H9 (cell line): ENCODE measurements around the gene CTIF. TPM values are rescaled to one million over a fixed set of nuclear protein-coding genes. Genes with fewer than 3 reads are reported as not detected.

Experiments used
- DNase-seq: peaks from one replicate; pipeline ENCODE4 v3.0.0-alpha.2; 2017
- H2AFZ ChIP-seq: one replicate; pipeline ENCODE4 v1.6.1; 2013; ENCODE audit warnings: mild to moderate bottlenecking, low read length, control low read depth, moderate library complexity
- H2AK5ac ChIP-seq: 2 replicates; pipeline ENCODE4 v1.6.1; 2013; ENCODE audit warnings: low read length, control low read depth, mixed read lengths; ENCODE audit not compliant: insufficient read length
- H2BK120ac ChIP-seq: one replicate; pipeline ENCODE4 v1.6.1; 2013; ENCODE audit warnings: low read depth, mild to moderate bottlenecking, low read length, control low read depth, inconsistent platforms; ENCODE audit not compliant: poor library complexity, severe bottlenecking
- H2BK12ac ChIP-seq: 2 replicates; pipeline ENCODE4 v1.6.1; 2013; ENCODE audit warnings: low read length, control low read depth, mixed read lengths, low read depth; ENCODE audit not compliant: insufficient read length
- H2BK15ac ChIP-seq: 2 replicates; pipeline ENCODE4 v1.6.1; 2013; ENCODE audit warnings: low read depth, low read length, control low read depth
- H2BK20ac ChIP-seq: one replicate; pipeline ENCODE4 v1.6.1; 2013; ENCODE audit warnings: low read depth, mild to moderate bottlenecking, low read length, control low read depth, inconsistent platforms; ENCODE audit not compliant: poor library complexity, severe bottlenecking
- H2BK5ac ChIP-seq: 2 replicates; pipeline ENCODE4 v1.6.1; 2013; ENCODE audit warnings: low read length, control low read depth, mixed read lengths; ENCODE audit not compliant: insufficient read length
- H3K14ac ChIP-seq: 2 replicates; pipeline ENCODE4 v1.6.1; 2013; ENCODE audit warnings: low read length, control low read depth; ENCODE audit not compliant: insufficient read depth
- H3K18ac ChIP-seq: 2 replicates; pipeline ENCODE4 v1.6.1; 2013; ENCODE audit warnings: low read depth, mild to moderate bottlenecking, mixed read lengths, low read length, control low read depth; ENCODE audit not compliant: insufficient read length
- H3K23ac ChIP-seq: 2 replicates; pipeline ENCODE4 v1.6.1; 2013; ENCODE audit warnings: low read length, control low read depth, mixed read lengths, low read depth; ENCODE audit not compliant: insufficient read length
- H3K23me2 ChIP-seq: 2 replicates; pipeline ENCODE4 v1.6.1; 2013; ENCODE audit warnings: low read depth, mild to moderate bottlenecking, mixed read lengths, low read length, control low read depth; ENCODE audit not compliant: insufficient read length, poor library complexity, severe bottlenecking
- H3K27ac ChIP-seq: 2 replicates; pipeline ENCODE4 v1.5.1; 2013; ENCODE audit warnings: low read length, control low read depth, mixed read lengths, low read depth; ENCODE audit not compliant: insufficient read length
- H3K27me3 ChIP-seq: 2 replicates; pipeline ENCODE4 v1.6.1; 2013; ENCODE audit warnings: low read length, control low read depth, inconsistent platforms; ENCODE audit not compliant: insufficient read depth
- H3K4ac ChIP-seq: 2 replicates; pipeline ENCODE4 v1.6.1; 2013; ENCODE audit warnings: low read depth, mild to moderate bottlenecking, control low read depth, inconsistent platforms, low read length, moderate library complexity
- H3K4me1 ChIP-seq: 2 replicates; pipeline ENCODE4 v1.6.1; 2013; ENCODE audit warnings: low read length, control low read depth, inconsistent platforms; ENCODE audit not compliant: insufficient read depth
- H3K4me2 ChIP-seq: 2 replicates; pipeline ENCODE4 v1.6.1; 2013; ENCODE audit warnings: low read length, control low read depth, mixed read lengths; ENCODE audit not compliant: insufficient read length, insufficient read depth
- H3K56ac ChIP-seq: 2 replicates; pipeline ENCODE4 v1.6.1; 2013; ENCODE audit warnings: low read depth, mild to moderate bottlenecking, mixed read lengths, low read length, control low read depth; ENCODE audit not compliant: insufficient read length
- H3K79me1 ChIP-seq: 2 replicates; pipeline ENCODE4 v1.6.1; 2013; ENCODE audit warnings: low read depth, mild to moderate bottlenecking, moderate library complexity, low read length, control low read depth, inconsistent platforms; ENCODE audit not compliant: insufficient read depth, poor library complexity, severe bottlenecking
- H3K79me2 ChIP-seq: 2 replicates; pipeline ENCODE4 v1.6.1; 2013; ENCODE audit warnings: low read length, control low read depth, inconsistent platforms; ENCODE audit not compliant: insufficient read depth
- H3K9ac ChIP-seq: 2 replicates; pipeline ENCODE4 v1.6.1; 2013; ENCODE audit warnings: low read length, control low read depth, mixed read lengths; ENCODE audit not compliant: insufficient read length; ENCODE audit errors: extremely low read depth
- H3K9me3 ChIP-seq: one replicate; pipeline ENCODE4 v1.6.1; 2013; ENCODE audit warnings: low read depth, low read length, inconsistent platforms; ENCODE audit not compliant: control insufficient read depth
- H3T11ph ChIP-seq: one replicate; pipeline ENCODE4 v1.6.1; 2013; ENCODE audit warnings: mild to moderate bottlenecking, low read length, control low read depth, inconsistent platforms
- H4K20me1 ChIP-seq: one replicate; pipeline ENCODE4 v1.6.1; 2013; ENCODE audit not compliant: control insufficient read depth, insufficient read length, insufficient read depth
- H4K5ac ChIP-seq: 2 replicates; pipeline ENCODE4 v1.6.1; 2013; ENCODE audit warnings: low read depth, mild to moderate bottlenecking, mixed read lengths, low read length, control low read depth; ENCODE audit not compliant: insufficient read length
- H4K8ac ChIP-seq: replicated peaks from 2 replicates; pipeline ENCODE4 v1.6.1; 2013; ENCODE audit warnings: low read length, control low read depth, mixed read lengths, low read depth; ENCODE audit not compliant: insufficient read length
- H4K91ac ChIP-seq: 2 replicates; pipeline ENCODE4 v1.6.1; 2013; ENCODE audit warnings: low read depth, mild to moderate bottlenecking, moderate library complexity, mixed read lengths, low read length, control low read depth; ENCODE audit not compliant: insufficient read length
- H3K27ac Mint-ChIP-seq, 3 experiments: 2 replicates in 2 of 3; 3 replicates in 1 of 3; pipeline ENCODE4 v1.8.0; 2020 to 2021; ENCODE audit warnings: mixed read lengths in 3 of 3, mild to moderate bottlenecking in 1 of 3, moderate library complexity in 1 of 3
- H3K27me3 Mint-ChIP-seq: 2 replicates; pipeline ENCODE4 v1.8.0; 2021; ENCODE audit warnings: low read depth, mild to moderate bottlenecking, moderate library complexity, mixed read lengths
- H3K36me3 Mint-ChIP-seq, 3 experiments: 2 replicates in 2 of 3; 3 replicates in 1 of 3; pipeline ENCODE4 v1.8.0; 2020 to 2021; ENCODE audit warnings: low read depth in 3 of 3, mixed read lengths in 3 of 3; ENCODE audit not compliant: insufficient read depth in 1 of 3
- H3K4me1 Mint-ChIP-seq, 2 experiments: 2 replicates each; pipeline ENCODE4 v1.8.0; 2020; ENCODE audit warnings: mixed read lengths in 2 of 2
- H3K4me3 Mint-ChIP-seq, 2 experiments: 2 replicates in 1 of 2; 3 replicates in 1 of 2; pipeline ENCODE4 v1.8.0; 2020 to 2021; ENCODE audit warnings: mild to moderate bottlenecking in 2 of 2, mixed read lengths in 2 of 2, moderate library complexity in 1 of 2
- H3K9me3 Mint-ChIP-seq, 2 experiments: 2 replicates in 1 of 2; 3 replicates in 1 of 2; pipeline ENCODE4 v1.8.0; 2020; ENCODE audit warnings: mild to moderate bottlenecking in 2 of 2, mixed read lengths in 2 of 2, moderate library complexity in 1 of 2
- WGBS: extraction: QIAGEN DNeasy Blood & Tissue Kit; methylation state at CpG from one replicate; pipeline ENCODE4 v1.1.7; 2013; ENCODE audit warnings: missing lambda C conversion rate, low lambda C conversion rate, mixed read lengths; ENCODE audit not compliant: insufficient read length; ENCODE audit errors: extremely low coverage; 5-methylcytosine and 5-hydroxymethylcytosine counted together
- total RNA-seq: library from RNA; stranded (reverse); gene quantifications from 2 replicates; pipeline ENCODE4 v1.2.1, GENCODE V29; 2021
- TF ChIP-seq, protein P1 (sequence below): fragments of 200-600 bp; sonication (generic); conservative IDR thresholded peaks from 3 replicates; pipeline ENCODE4 v1.8.0; 2021; ENCODE audit warnings: antibody characterized with exemption, mild to moderate bottlenecking

Gene CTIF
- total RNA-seq, 1 experiment from 2014 or later = 15.8 TPM

DNA sequence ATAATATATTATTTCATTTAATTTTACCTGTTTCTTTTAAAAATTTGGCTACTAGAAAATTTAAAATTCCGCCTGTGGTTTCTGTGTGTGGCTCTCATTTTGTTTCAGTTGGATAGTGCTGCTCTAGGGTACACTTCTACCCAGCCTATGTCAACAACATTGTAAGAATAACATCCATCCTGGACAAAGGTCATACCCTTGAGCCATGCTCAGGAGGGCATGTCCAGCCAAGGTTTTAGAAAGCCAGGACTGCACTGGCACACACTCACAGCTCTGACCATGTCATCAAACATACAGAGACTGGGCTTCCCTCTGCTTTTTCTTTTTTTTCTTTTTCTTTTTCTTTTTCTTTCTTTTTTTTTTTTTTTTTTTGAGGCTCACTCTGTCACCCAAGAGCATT is 96.1 kb downstream of the CTIF start:
- H3K4me1 Mint-ChIP-seq = peaks cover 11% of the 10 kb centered on the region in 2 experiments
- Histone ChIP-seq H3K9me3 (no peaks in the 10 kb centered on the region), H3K9ac (no peak overlapping the region), H4K5ac (no peak overlapping the region), H3K79me2 (no peaks in the 10 kb centered on the region), H3K56ac (no peak overlapping the region), H3K4me1 (peaks cover 4% of the 10 kb centered on the region; the same call in 1 of the 2 replicates), H2BK5ac (no peak overlapping the region), H2AFZ (no peak overlapping the region), H3K14ac (no peak overlapping the region), H2BK120ac (no peak overlapping the region), H3K4me2 (no peak overlapping the region), H2AK5ac (no peak overlapping the region), H2BK15ac (no peak overlapping the region), H3K79me1 (no peaks in the 10 kb centered on the region), H2BK12ac (no peak overlapping the region), H3K18ac (no peak overlapping the region), H4K91ac (no peak overlapping the region), H3K4ac (no peak overlapping the region), H3K23ac (no peak overlapping the region), H4K20me1 (no peaks in the 10 kb centered on the region), H3K27me3 (no peaks in the 10 kb centered on the region), H3K23me2 (no peaks in the 10 kb centered on the region), H2BK20ac (no peak overlapping the region), H3T11ph (no peak overlapping the region), H3K27ac (no peak overlapping the region), H4K8ac (no peak overlapping the region)
- DNase-seq = no peak
- no peaks in the 10 kb centered on the region for H3K9me3 Mint-ChIP-seq
- H3K27me3 Mint-ChIP-seq = no peaks in the 10 kb centered on the region; the same call in 1 of the 2 replicates
- no peak overlapping the region for H3K4me3 Mint-ChIP-seq
- H3K27ac Mint-ChIP-seq = no peak overlapping the region
- no CpG with 5 or more reads among the region's 1 CpG for WGBS
- TF ChIP-seq, protein P1, sequence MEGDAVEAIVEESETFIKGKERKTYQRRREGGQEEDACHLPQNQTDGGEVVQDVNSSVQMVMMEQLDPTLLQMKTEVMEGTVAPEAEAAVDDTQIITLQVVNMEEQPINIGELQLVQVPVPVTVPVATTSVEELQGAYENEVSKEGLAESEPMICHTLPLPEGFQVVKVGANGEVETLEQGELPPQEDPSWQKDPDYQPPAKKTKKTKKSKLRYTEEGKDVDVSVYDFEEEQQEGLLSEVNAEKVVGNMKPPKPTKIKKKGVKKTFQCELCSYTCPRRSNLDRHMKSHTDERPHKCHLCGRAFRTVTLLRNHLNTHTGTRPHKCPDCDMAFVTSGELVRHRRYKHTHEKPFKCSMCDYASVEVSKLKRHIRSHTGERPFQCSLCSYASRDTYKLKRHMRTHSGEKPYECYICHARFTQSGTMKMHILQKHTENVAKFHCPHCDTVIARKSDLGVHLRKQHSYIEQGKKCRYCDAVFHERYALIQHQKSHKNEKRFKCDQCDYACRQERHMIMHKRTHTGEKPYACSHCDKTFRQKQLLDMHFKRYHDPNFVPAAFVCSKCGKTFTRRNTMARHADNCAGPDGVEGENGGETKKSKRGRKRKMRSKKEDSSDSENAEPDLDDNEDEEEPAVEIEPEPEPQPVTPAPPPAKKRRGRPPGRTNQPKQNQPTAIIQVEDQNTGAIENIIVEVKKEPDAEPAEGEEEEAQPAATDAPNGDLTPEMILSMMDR = no peak
- peaks cover 0 to 4% (median 2%) of the 10 kb centered on the region in 3 experiments; a peak in 3 of 7 replicates for H3K36me3 Mint-ChIP-seq
